HEK293 (cell line): ENCODE results near the gene OCA2.

Experiments
- CTCF ChIA-PET: fragments of 350-600 bp; formaldehyde crosslinking; extraction: SDS; loops from one replicate; lab custom pipeline; 2021; ENCODE audit warnings: antibody characterized with exemption; lab: Yijun Ruan, JAX
- POLR2A ChIA-PET: fragments of 300-600 bp; formaldehyde crosslinking; extraction: SDS; loops from one replicate; lab custom pipeline; 2020; ENCODE audit warnings: antibody characterized with exemption, inconsistent platforms; lab: Yijun Ruan, JAX
- H3K27ac ChIP-seq: fragments of 200-500 bp; sonication (Bioruptor generic); 2 replicates; pipeline ENCODE4 v1.5.1; 2014; ENCODE audit warnings: low read depth, low read length, control low read depth, inconsistent platforms; ENCODE audit errors: extremely low read depth
- H3K36me3 ChIP-seq, 2 experiments: fragments of 200-500 bp in 1 of 2; sonication (Bioruptor generic) in 1 of 2; 1 replicate in 1 of 2; 2 replicates in 1 of 2; pipeline ENCODE4 v1.5.1; 2014 to 2017; ENCODE audit warnings: inconsistent platforms in 2 of 2, low read length in 2 of 2; ENCODE audit not compliant: control insufficient read depth in 2 of 2, insufficient read depth in 1 of 2
- H3K4me1 ChIP-seq: fragments of 200-500 bp; sonication (Bioruptor generic); 2 replicates; pipeline ENCODE4 v1.5.1; 2014; ENCODE audit warnings: mild to moderate bottlenecking, low read length, inconsistent platforms; ENCODE audit not compliant: control insufficient read depth, insufficient read depth
- H3K4me3 ChIP-seq: 2 replicates; pipeline ENCODE4 v1.5.1; 2011; ENCODE audit warnings: low read depth, mild to moderate bottlenecking, control low read depth, low read length, moderate library complexity
- H3K9me3 ChIP-seq: fragments of 200-500 bp; sonication (Bioruptor generic); 2 replicates; pipeline ENCODE4 v1.5.1; 2014; ENCODE audit warnings: low read depth, low read length, inconsistent platforms; ENCODE audit not compliant: control insufficient read depth, insufficient read depth
- BCL11A ChIP-seq: fragments of 450-650 bp; formaldehyde crosslinking; IDR thresholded peaks from 2 replicates; pipeline ENCODE4 v1.5.1; 2016; ENCODE audit warnings: low read depth, missing biosample characterization, missing genetic modification characterization
- PATZ1 ChIP-seq: fragments of 450-650 bp; formaldehyde crosslinking; IDR thresholded peaks from 2 replicates; pipeline ENCODE4 v1.5.1; 2016; ENCODE audit warnings: missing biosample characterization, missing genetic modification characterization
- SCRT1 ChIP-seq: fragments of 450-650 bp; formaldehyde crosslinking; IDR thresholded peaks from 2 replicates; pipeline ENCODE4 v1.5.1; 2016; ENCODE audit warnings: missing biosample characterization, missing genetic modification characterization, borderline replicate concordance
- SP7 ChIP-seq: fragments of 450-650 bp; formaldehyde crosslinking; IDR thresholded peaks from 2 replicates; pipeline ENCODE4 v1.5.1; 2016; ENCODE audit warnings: missing biosample characterization, missing genetic modification characterization
- ZBTB26 ChIP-seq: fragments of 450-650 bp; formaldehyde crosslinking; optimal IDR thresholded peaks from 2 replicates; pipeline ENCODE3; 2016; ENCODE audit warnings: missing biosample characterization, mild to moderate bottlenecking, missing genetic modification characterization
- ZBTB7A ChIP-seq: fragments of 450-650 bp; formaldehyde crosslinking; IDR thresholded peaks from 2 replicates; pipeline ENCODE4 v1.5.1; 2016; ENCODE audit warnings: low read depth, missing biosample characterization, missing genetic modification characterization
- ZFP41 ChIP-seq: fragments of 450-650 bp; formaldehyde crosslinking; IDR thresholded peaks from 2 replicates; pipeline ENCODE4 v1.5.1; 2016; ENCODE audit warnings: missing biosample characterization, missing genetic modification characterization, borderline replicate concordance
- ZFP69B ChIP-seq: fragments of 450-650 bp; formaldehyde crosslinking; IDR thresholded peaks from 2 replicates; pipeline ENCODE4 v1.5.1; 2016; ENCODE audit warnings: missing biosample characterization, missing genetic modification characterization
- ZNF140 ChIP-seq: fragments of 450-650 bp; formaldehyde crosslinking; IDR thresholded peaks from 2 replicates; pipeline ENCODE4 v1.5.1; 2016; ENCODE audit warnings: missing biosample characterization, missing genetic modification characterization
- ZNF202 ChIP-seq: fragments of 450-650 bp; formaldehyde crosslinking; IDR thresholded peaks from 2 replicates; pipeline ENCODE4 v1.5.1; 2016; ENCODE audit warnings: missing biosample characterization, missing genetic modification characterization, borderline replicate concordance
- ZNF24 ChIP-seq: fragments of 450-650 bp; formaldehyde crosslinking; IDR thresholded peaks from 2 replicates; pipeline ENCODE4 v1.5.1; 2016; ENCODE audit warnings: missing biosample characterization, missing genetic modification characterization
- ZNF354C ChIP-seq: fragments of 450-650 bp; formaldehyde crosslinking; IDR thresholded peaks from 2 replicates; pipeline ENCODE4 v1.5.1; 2016; ENCODE audit warnings: missing biosample characterization, missing genetic modification characterization, low read depth, borderline replicate concordance
- ZNF449 ChIP-seq: fragments of 450-650 bp; formaldehyde crosslinking; IDR thresholded peaks from 2 replicates; pipeline ENCODE4 v1.5.1; 2017; ENCODE audit warnings: missing biosample characterization, mild to moderate bottlenecking, missing genetic modification characterization, moderate library complexity
- ZNF473 ChIP-seq: fragments of 450-650 bp; formaldehyde crosslinking; IDR thresholded peaks from 2 replicates; pipeline ENCODE4 v1.5.1; 2017; ENCODE audit warnings: missing biosample characterization, missing genetic modification characterization
- ZNF560 ChIP-seq: fragments of 450-650 bp; formaldehyde crosslinking; IDR thresholded peaks from 2 replicates; pipeline ENCODE4 v1.5.1; 2017; ENCODE audit warnings: missing biosample characterization, missing genetic modification characterization, borderline replicate concordance
- ZNF654 ChIP-seq: fragments of 450-650 bp; formaldehyde crosslinking; IDR thresholded peaks from 2 replicates; pipeline ENCODE4 v1.5.1; 2016; ENCODE audit warnings: low read depth, missing biosample characterization, missing genetic modification characterization
- ZNF792 ChIP-seq: fragments of 450-650 bp; formaldehyde crosslinking; IDR thresholded peaks from 2 replicates; pipeline ENCODE4 v1.5.1; 2016; ENCODE audit warnings: missing biosample characterization, missing genetic modification characterization
- ZNF830 ChIP-seq: fragments of 450-650 bp; IDR thresholded peaks from 2 replicates; pipeline ENCODE4 v1.5.0; 2018; ENCODE audit warnings: missing biosample characterization, missing genetic modification characterization, low read depth, mild to moderate bottlenecking, moderate library complexity
- TF ChIP-seq, protein P1 (sequence below): sonication (generic); formaldehyde crosslinking; IDR thresholded peaks from 2 replicates; pipeline ENCODE4 v1.8.1; 2022; ENCODE audit warnings: mild to moderate bottlenecking, moderate library complexity, missing genetic modification reagents
- TF ChIP-seq, protein P2 (sequence below): fragments of 450-650 bp; formaldehyde crosslinking; IDR thresholded peaks from 2 replicates; pipeline ENCODE4 v1.5.1; 2017; ENCODE audit warnings: missing biosample characterization, missing genetic modification characterization

OCA2 gene

GRCh38 chr15:28096670-28097431 lies 2.3 kb downstream of the OCA2 start:
- ChIA-PET POLR2A (no interaction called here), CTCF (interaction anchor here (1.7 kb wide), 1 partner anchor 27 kb away, joined by 6 read pairs; no protein-coding TSS in a partner anchor)
- H3K27ac ChIP-seq = no peak overlapping the region
- peaks cover 3% of the 10 kb centered on the region; the same call in 1 of the 2 replicates for H3K4me1 ChIP-seq
- TF ChIP-seq ZNF449 (tag by site-specific recombination) = no peak
- TF ChIP-seq, protein P1, sequence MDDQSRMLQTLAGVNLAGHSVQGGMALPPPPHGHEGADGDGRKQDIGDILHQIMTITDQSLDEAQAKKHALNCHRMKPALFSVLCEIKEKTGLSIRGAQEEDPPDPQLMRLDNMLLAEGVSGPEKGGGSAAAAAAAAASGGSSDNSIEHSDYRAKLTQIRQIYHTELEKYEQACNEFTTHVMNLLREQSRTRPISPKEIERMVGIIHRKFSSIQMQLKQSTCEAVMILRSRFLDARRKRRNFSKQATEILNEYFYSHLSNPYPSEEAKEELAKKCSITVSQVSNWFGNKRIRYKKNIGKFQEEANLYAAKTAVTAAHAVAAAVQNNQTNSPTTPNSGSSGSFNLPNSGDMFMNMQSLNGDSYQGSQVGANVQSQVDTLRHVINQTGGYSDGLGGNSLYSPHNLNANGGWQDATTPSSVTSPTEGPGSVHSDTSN (CRISPR knock-in tag) = no peak
- TF ChIP-seq ZNF140 (tag by site-specific recombination) = no peak
- TF ChIP-seq, protein P2, sequence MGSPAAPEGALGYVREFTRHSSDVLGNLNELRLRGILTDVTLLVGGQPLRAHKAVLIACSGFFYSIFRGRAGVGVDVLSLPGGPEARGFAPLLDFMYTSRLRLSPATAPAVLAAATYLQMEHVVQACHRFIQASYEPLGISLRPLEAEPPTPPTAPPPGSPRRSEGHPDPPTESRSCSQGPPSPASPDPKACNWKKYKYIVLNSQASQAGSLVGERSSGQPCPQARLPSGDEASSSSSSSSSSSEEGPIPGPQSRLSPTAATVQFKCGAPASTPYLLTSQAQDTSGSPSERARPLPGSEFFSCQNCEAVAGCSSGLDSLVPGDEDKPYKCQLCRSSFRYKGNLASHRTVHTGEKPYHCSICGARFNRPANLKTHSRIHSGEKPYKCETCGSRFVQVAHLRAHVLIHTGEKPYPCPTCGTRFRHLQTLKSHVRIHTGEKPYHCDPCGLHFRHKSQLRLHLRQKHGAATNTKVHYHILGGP = no peak
- no peak for TF ChIP-seq ZFP41
- TF ChIP-seq ZFP69B (tag by site-specific recombination) = no peak
- no peak for TF ChIP-seq ZNF654 (tag by site-specific recombination)
- peak overlapping the region; percentile 29 for H3K4me3 ChIP-seq
- no peaks in the 10 kb centered on the region for H3K9me3 ChIP-seq
- H3K36me3 ChIP-seq = no peaks in the 10 kb centered on the region

- no peak overlapping the region for H3K27ac ChIP-seq
- peaks cover 3% of the 10 kb centered on the region; the same call in 1 of the 2 replicates for H3K4me1 ChIP-seq
- POLR2A ChIA-PET = no interaction called here
- CTCF ChIA-PET = no interaction called here
- TF ChIP-seq SP7 (tag by site-specific recombination) (no peak), ZBTB26 (tag by site-specific recombination) (peak; percentile 14)
- H3K36me3 ChIP-seq = no peaks in the 10 kb centered on the region
- peak overlapping the region; percentile 29 for H3K4me3 ChIP-seq
- no peaks in the 10 kb centered on the region for H3K9me3 ChIP-seq
Measured at GRCh38 chr15:28096411-28096669, 2.8 kb downstream of the OCA2 start.

- H3K27ac ChIP-seq = no peak overlapping the region
- H3K4me1 ChIP-seq = peaks cover 3% of the 10 kb centered on the region; the same call in 1 of the 2 replicates
- no peaks in the 10 kb centered on the region for H3K36me3 ChIP-seq
- ChIA-PET POLR2A (no interaction called here), CTCF (interaction anchor here (0.6 kb wide), 1 partner anchor 16 kb away, joined by 5 read pairs; no protein-coding TSS in a partner anchor)
- H3K9me3 ChIP-seq = no peaks in the 10 kb centered on the region
- no peak overlapping the region for H3K4me3 ChIP-seq
- TF ChIP-seq, protein P1 (CRISPR knock-in tag) = no peak
- TF ChIP-seq ZNF354C (tag by site-specific recombination) = no peak
- no peak for TF ChIP-seq PATZ1
- TF ChIP-seq ZNF830 (tag by site-specific recombination) = no peak
- TF ChIP-seq ZNF24 (tag by site-specific recombination) = no peak
- TF ChIP-seq SCRT1 = no peak
- no peak for TF ChIP-seq ZBTB7A (tag by site-specific recombination)
- no peak for TF ChIP-seq ZNF202 (tag by site-specific recombination)
- TF ChIP-seq ZNF473 (tag by site-specific recombination) = no peak
- no peak for TF ChIP-seq ZNF560
- no peak for TF ChIP-seq ZNF792 (tag by site-specific recombination)
- TF ChIP-seq BCL11A (tag by site-specific recombination) = no peak
Measured at GRCh38 chr15:28094732-28095521, 4.2 kb downstream of the OCA2 start.
